GM23338 (cell line): ENCODE results near the gene ZNRF2. TPM values are rescaled to one million over a fixed set of nuclear protein-coding genes. Genes with fewer than 3 reads are reported as not detected.
A peak's percentile ranks its signal among the peaks of the same experiment; 100 is the strongest.
"Not testable (repeated sequence)": the region's sequence is repeated elsewhere in the genome, so short reads cannot be mapped to it uniquely, and the experiment has no call there.

Experiments
- ATAC-seq: fragments of 200-7000 bp; cut with Tn5 transposase; 3 replicates; pipeline ENCODE4 v1.9.1; 2020
- DNase-seq: peaks from one replicate; pipeline ENCODE4 v3.0.0-alpha.2; 2015; ENCODE audit warnings: low spot score
- H2AFZ ChIP-seq: fragments of 200-600 bp; sonication (generic); 2 replicates; pipeline ENCODE4 v1.8.0; 2016; ENCODE audit warnings: antibody characterized with exemption, mild to moderate bottlenecking, moderate library complexity
- H3F3A ChIP-seq: fragments of 200-600 bp; sonication (generic); replicated peaks from 2 replicates; pipeline ENCODE4 v1.8.0; 2017; ENCODE audit warnings: antibody characterized with exemption, mixed run types, low read depth
- H3K27ac ChIP-seq: fragments of 200-600 bp; sonication (generic); 2 replicates; pipeline ENCODE4 v1.6.1; 2016; ENCODE audit warnings: low read depth
- H3K27me3 ChIP-seq: fragments of 200-600 bp; sonication (generic); 2 replicates; pipeline ENCODE4 v1.8.0; 2016; ENCODE audit warnings: mild to moderate bottlenecking, mixed run types, moderate library complexity; ENCODE audit not compliant: insufficient read depth
- H3K36me3 ChIP-seq: fragments of 200-600 bp; sonication (generic); 2 replicates; pipeline ENCODE4 v1.8.0; 2016; ENCODE audit warnings: mild to moderate bottlenecking; ENCODE audit not compliant: insufficient read depth
- H3K4me1 ChIP-seq: fragments of 200-600 bp; sonication (generic); 2 replicates; pipeline ENCODE4 v1.8.0; 2016; ENCODE audit warnings: mild to moderate bottlenecking, moderate library complexity; ENCODE audit not compliant: insufficient read depth
- H3K4me2 ChIP-seq: fragments of 200-600 bp; sonication (generic); 2 replicates; pipeline ENCODE4 v1.7.1; 2017; ENCODE audit warnings: mixed run types
- H3K4me3 ChIP-seq: fragments of 200-600 bp; sonication (generic); 2 replicates; pipeline ENCODE4 v1.6.1; 2016; ENCODE audit warnings: mixed run types
- H3K79me2 ChIP-seq: fragments of 200-600 bp; sonication (generic); replicated peaks from 2 replicates; pipeline ENCODE4 v1.8.0; 2017; ENCODE audit warnings: mild to moderate bottlenecking; ENCODE audit not compliant: insufficient read depth
- H3K9me2 ChIP-seq: fragments of 200-600 bp; sonication (generic); 2 replicates; pipeline ENCODE4 v1.8.0; 2017; ENCODE audit not compliant: insufficient read depth
- H4K20me1 ChIP-seq: fragments of 200-600 bp; sonication (generic); replicated peaks from 2 replicates; pipeline ENCODE4 v1.8.0; 2017; ENCODE audit warnings: mild to moderate bottlenecking; ENCODE audit not compliant: insufficient read depth
- H3K27ac Mint-ChIP-seq: 2 replicates; pipeline ENCODE4 v1.8.0; 2020; ENCODE audit warnings: inconsistent platforms, mild to moderate bottlenecking, moderate library complexity, mixed read lengths
- H3K27me3 Mint-ChIP-seq: 3 replicates; pipeline ENCODE4 v1.8.0; 2022; ENCODE audit warnings: low read depth, mild to moderate bottlenecking, moderate library complexity, mixed read lengths, inconsistent platforms; ENCODE audit not compliant: insufficient read depth, poor library complexity
- H3K36me3 Mint-ChIP-seq: 3 replicates; pipeline ENCODE4 v1.8.0; 2021; ENCODE audit warnings: low read depth, mild to moderate bottlenecking, inconsistent platforms, moderate library complexity, mixed read lengths
- H3K4me1 Mint-ChIP-seq: 3 replicates; pipeline ENCODE4 v1.8.0; 2020; ENCODE audit warnings: mild to moderate bottlenecking, inconsistent platforms, mixed read lengths
- H3K4me3 Mint-ChIP-seq: 3 replicates; pipeline ENCODE4 v1.8.0; 2021; ENCODE audit warnings: moderate library complexity, mild to moderate bottlenecking, inconsistent platforms, mixed read lengths
- H3K9me3 Mint-ChIP-seq: 3 replicates; pipeline ENCODE4 v1.8.0; 2020; ENCODE audit warnings: moderate library complexity, mild to moderate bottlenecking, inconsistent platforms, mixed read lengths
- CREB1 ChIP-seq: fragments of 250-450 bp; sonication (Bioruptor Pico); IDR thresholded peaks from 2 replicates; pipeline ENCODE4 v1.5.0; 2020; ENCODE audit warnings: low read depth, mild to moderate bottlenecking, moderate library complexity
- CTCF ChIP-seq, 2 experiments: fragments of 200-600 bp in 1 of 2; sonication (generic) in 1 of 2; conservative IDR thresholded peaks; 2 replicates each; pipeline versions ENCODE4 v1.5.1 to v1.6.1; 2016 to 2017; ENCODE audit warnings: antibody characterized with exemption in 2 of 2, low read depth in 2 of 2, mild to moderate bottlenecking in 2 of 2, moderate library complexity in 1 of 2
- ETS1 ChIP-seq: IDR thresholded peaks from 2 replicates; pipeline ENCODE4 v1.6.1; 2016; ENCODE audit warnings: antibody characterized with exemption
- JUNB ChIP-seq: IDR thresholded peaks from one replicate; pipeline ENCODE4 v1.6.1; 2016; ENCODE audit warnings: antibody characterized with exemption; ENCODE audit not compliant: unreplicated experiment
- NANOG ChIP-seq: IDR thresholded peaks from 2 replicates; pipeline ENCODE4 v1.6.1; 2016; ENCODE audit warnings: antibody characterized with exemption, borderline replicate concordance
- POLR2AphosphoS5 ChIP-seq: IDR thresholded peaks from 2 replicates; pipeline ENCODE4 v1.6.1; 2016; ENCODE audit warnings: antibody characterized with exemption, low read depth
- REST ChIP-seq: IDR thresholded peaks from one replicate; pipeline ENCODE4 v1.6.1; 2018; ENCODE audit warnings: antibody characterized with exemption; ENCODE audit not compliant: unreplicated experiment
- ZNF462 ChIP-seq: fragments of 250-450 bp; sonication (Bioruptor Pico); IDR thresholded peaks from 2 replicates; pipeline ENCODE4 v1.5.0; 2020; ENCODE audit warnings: mild to moderate bottlenecking, moderate library complexity
- polyA plus RNA-seq: library from polyadenylated mRNA; unstranded; fragments of >200 nt; fragmentation: Nextera tagmentation; extraction: Ambion mirVana; gene quantifications from 2 replicates; pipeline ENCODE4 v1.2.1, GENCODE V29; 2016
- total RNA-seq: library from RNA; depleted of rRNA; stranded (reverse); fragments of >200 nt; shearing (Covaris generic); gene quantifications from 2 replicates; pipeline ENCODE4 v1.2.3, GENCODE V29; 2014

Gene ZNRF2
- total and polyA plus RNA-seq, 2 experiments from 2014 or later, result 6.0 to 34.7 TPM

GRCh38 chr7:30286749-30287148 lies 2.4 kb downstream of the ZNRF2 start:
- no peaks in the 10 kb centered on the region; the same call in 1 of the 2 replicates for H3F3A ChIP-seq
- H3K4me3 ChIP-seq, result peak overlapping the region; percentile 75
- Mint-ChIP-seq H3K27me3 (no peaks in the 10 kb centered on the region), H3K9me3 (no peaks in the 10 kb centered on the region), H3K27ac (no peak overlapping the region), H3K36me3 (no peaks in the 10 kb centered on the region; the same call in 2 of the 3 replicates), H3K4me1 (peaks cover 45% of the 10 kb centered on the region), H3K4me3 (peak overlapping the region; percentile 89)
- no peaks in the 10 kb centered on the region for H3K36me3 ChIP-seq
- ATAC-seq, result no peak
- H3K27ac ChIP-seq, result no peak overlapping the region
- no peaks in the 10 kb centered on the region for H3K9me2 ChIP-seq
- DNase-seq, result no peak
- no peak overlapping the region for H2AFZ ChIP-seq
- H3K79me2 ChIP-seq, result peaks cover 58% of the 10 kb centered on the region
- H3K4me1 ChIP-seq, result peaks cover 36% of the 10 kb centered on the region
- H3K4me2 ChIP-seq, result peak overlapping the region; percentile 81
- no peaks in the 10 kb centered on the region for H3K27me3 ChIP-seq
- no peak for TF ChIP-seq ZNF462
- no peak for TF ChIP-seq NANOG
- TF ChIP-seq POLR2AphosphoS5, result no peak
- no peak for TF ChIP-seq CTCF (conservative IDR thresholded peaks at IDR 0.05; ENCODE audit: low read depth in 2 of 2)
- no peak for TF ChIP-seq ETS1
- TF ChIP-seq CREB1, result no peak
- TF ChIP-seq JUNB, result no peak
- no peak for TF ChIP-seq REST
- H4K20me1 ChIP-seq, result peaks cover 14% of the 10 kb centered on the region

- H2AFZ ChIP-seq, H3K9me2 ChIP-seq, DNase-seq, H3K36me3 ChIP-seq, H3K27me3 ChIP-seq, H3K27me3 Mint-ChIP-seq, H3K27ac ChIP-seq, H3K36me3 Mint-ChIP-seq, H3K9me3 Mint-ChIP-seq, H3F3A ChIP-seq, H3K27ac Mint-ChIP-seq, ATAC-seq: not testable (repeated sequence)
- H3K4me1 ChIP-seq, result peaks cover 40% of the 10 kb centered on the region
- peaks cover 67% of the 10 kb centered on the region for H3K79me2 ChIP-seq
- Mint-ChIP-seq H3K4me3 (peak overlapping the region; percentile 57), H3K4me1 (peaks cover 49% of the 10 kb centered on the region)
- peaks cover 14% of the 10 kb centered on the region for H4K20me1 ChIP-seq
- peak overlapping the region; percentile 75; the same call in 1 of the 2 replicates for H3K4me3 ChIP-seq
- H3K4me2 ChIP-seq, result peak overlapping the region; percentile 81
Observed at GRCh38 chr7:30287625-30288024, 3.2 kb downstream of the ZNRF2 start.
